D721Med (cell line): Measurements from ENCODE around the gene GPR107.
A peak's percentile ranks its signal among the peaks of the same experiment; 100 is the strongest.

Experiments
- DNase-seq: peaks from one replicate; pipeline ENCODE4 v3.0.0; 2011; ENCODE audit warnings: low spot score; ENCODE audit not compliant: insufficient read length
- FAIRE-seq: peaks from 2 replicates; lab custom pipeline; 2011; peaks lifted over from hg19 to GRCh38; lab: Jason Lieb, UNC
- TF ChIP-seq, protein P1 (sequence below): IDR thresholded peaks from 2 replicates; pipeline ENCODE4 v1.5.1; 2012; ENCODE audit warnings: mild to moderate bottlenecking, control low read depth; ENCODE audit not compliant: insufficient read depth; ENCODE audit errors: missing control alignments

The GPR107 gene

GRCh38 chr9:130095872-130096271 is 42.2 kb downstream of the GPR107 start:
- DNase-seq = no peak
- no peak for FAIRE-seq
- TF ChIP-seq, protein P1, sequence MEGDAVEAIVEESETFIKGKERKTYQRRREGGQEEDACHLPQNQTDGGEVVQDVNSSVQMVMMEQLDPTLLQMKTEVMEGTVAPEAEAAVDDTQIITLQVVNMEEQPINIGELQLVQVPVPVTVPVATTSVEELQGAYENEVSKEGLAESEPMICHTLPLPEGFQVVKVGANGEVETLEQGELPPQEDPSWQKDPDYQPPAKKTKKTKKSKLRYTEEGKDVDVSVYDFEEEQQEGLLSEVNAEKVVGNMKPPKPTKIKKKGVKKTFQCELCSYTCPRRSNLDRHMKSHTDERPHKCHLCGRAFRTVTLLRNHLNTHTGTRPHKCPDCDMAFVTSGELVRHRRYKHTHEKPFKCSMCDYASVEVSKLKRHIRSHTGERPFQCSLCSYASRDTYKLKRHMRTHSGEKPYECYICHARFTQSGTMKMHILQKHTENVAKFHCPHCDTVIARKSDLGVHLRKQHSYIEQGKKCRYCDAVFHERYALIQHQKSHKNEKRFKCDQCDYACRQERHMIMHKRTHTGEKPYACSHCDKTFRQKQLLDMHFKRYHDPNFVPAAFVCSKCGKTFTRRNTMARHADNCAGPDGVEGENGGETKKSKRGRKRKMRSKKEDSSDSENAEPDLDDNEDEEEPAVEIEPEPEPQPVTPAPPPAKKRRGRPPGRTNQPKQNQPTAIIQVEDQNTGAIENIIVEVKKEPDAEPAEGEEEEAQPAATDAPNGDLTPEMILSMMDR = no peak

- no peak for FAIRE-seq
- TF ChIP-seq, protein P1 = no peak
Measured at GRCh38 chr9:130100681-130101080, 47.0 kb downstream of the GPR107 start.

GRCh38 chr9:130101915-130102314 is 48.2 kb downstream of the GPR107 start:
- DNase-seq (no peak), FAIRE-seq (no peak)
- TF ChIP-seq, protein P1 = no peak

More at GRCh38 chr9:130100681-130101080, 47.0 kb downstream of the GPR107 start:
- no peak for DNase-seq

DNA sequence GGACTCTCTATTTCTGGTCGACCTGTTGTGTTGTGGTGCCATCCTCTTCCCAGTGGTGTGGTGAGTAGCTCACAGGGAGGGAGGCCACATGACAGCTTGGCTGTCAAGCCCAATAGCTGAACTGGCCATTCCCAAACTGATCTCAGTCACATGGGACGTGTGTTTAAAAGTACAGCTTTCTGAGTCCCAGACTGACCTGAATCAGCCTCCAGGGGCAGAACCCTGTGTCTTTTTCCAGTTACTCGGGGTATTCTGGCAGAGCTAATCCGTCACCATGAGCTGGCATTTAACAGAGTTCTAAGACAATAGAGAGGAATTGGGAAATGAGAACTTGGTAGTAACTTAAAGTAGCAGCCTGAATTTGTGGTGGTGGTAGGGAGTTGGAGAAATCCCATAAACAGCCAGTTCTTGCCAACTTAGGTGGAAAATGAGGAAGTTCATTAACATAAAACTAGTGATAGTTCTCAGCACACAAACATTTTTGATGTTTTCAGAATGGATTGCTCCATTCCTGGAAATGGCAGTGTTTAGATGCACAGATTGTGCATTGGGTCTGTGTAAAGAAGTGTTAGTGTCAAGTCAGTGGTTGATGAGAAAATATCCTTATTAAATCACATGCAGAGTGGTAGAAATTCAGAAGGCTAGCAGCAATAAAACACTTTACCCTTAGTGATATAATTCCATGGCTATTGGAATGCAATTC is 50.9 kb downstream of the GPR107 start:
- no peak for DNase-seq

GRCh38 chr9:130106860-130107233 is 53.1 kb downstream of the GPR107 start:
- FAIRE-seq (no peak), DNase-seq (no peak)
- TF ChIP-seq, protein P1 = no peak

More for the DNA sequence above, 50.9 kb downstream of the GPR107 start:
- TF ChIP-seq, protein P1 = no peak
- FAIRE-seq = no peak

GRCh38 chr9:130107234-130107861 is 53.6 kb downstream of the GPR107 start:
- TF ChIP-seq, protein P1 = peak; percentile 92
- no peak for DNase-seq
- FAIRE-seq = no peak

GRCh38 chr9:130107955-130108354 is 54.2 kb downstream of the GPR107 start:
- TF ChIP-seq, protein P1 = no peak
- DNase-seq = no peak
- FAIRE-seq = no peak
